Peyer's patch (tissue), 4 donors: ENCODE data around the gene SLC35E1.

Source experiments
- POLR2A ChIP-seq, 2 donors: fragments of 450-650 bp; IDR thresholded peaks; one replicate each; pipeline ENCODE4 v1.5.1; 2017; ENCODE audit warnings: antibody characterized with exemption in 2 of 2, mild to moderate bottlenecking in 2 of 2, moderate library complexity in 2 of 2
- TF ChIP-seq, protein P1 (sequence below), 6 experiments: fragments of 450-650 bp in 4 of 6; fragments of 200-600 bp in 2 of 6; sonication (generic) in 1 of 6; IDR thresholded peaks; one replicate each; pipeline ENCODE4 v1.5.1; 2017 to 2019; ENCODE audit warnings: antibody characterized with exemption in 6 of 6, mild to moderate bottlenecking in 3 of 6, moderate library complexity in 1 of 6

DNA sequence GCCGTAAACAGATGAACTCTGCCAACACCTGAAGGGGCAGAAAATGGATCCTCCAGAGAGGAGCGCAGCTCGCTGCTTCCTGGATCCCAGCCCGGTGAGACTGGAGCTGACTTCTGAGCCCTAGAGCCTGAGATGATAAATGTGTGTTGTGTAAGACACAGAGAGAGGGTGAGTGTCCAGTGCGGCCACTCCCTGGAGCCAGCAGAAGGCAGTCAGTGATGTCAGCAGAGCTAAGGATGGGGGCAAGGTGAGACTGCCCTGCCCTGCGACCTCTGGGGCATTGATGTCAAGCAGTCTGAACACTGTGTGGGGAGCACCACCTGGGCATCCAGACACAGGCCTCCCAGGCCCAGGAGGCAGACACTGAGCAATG lies 9.7 kb upstream of the SLC35E1 start:
- TF ChIP-seq, protein P1, sequence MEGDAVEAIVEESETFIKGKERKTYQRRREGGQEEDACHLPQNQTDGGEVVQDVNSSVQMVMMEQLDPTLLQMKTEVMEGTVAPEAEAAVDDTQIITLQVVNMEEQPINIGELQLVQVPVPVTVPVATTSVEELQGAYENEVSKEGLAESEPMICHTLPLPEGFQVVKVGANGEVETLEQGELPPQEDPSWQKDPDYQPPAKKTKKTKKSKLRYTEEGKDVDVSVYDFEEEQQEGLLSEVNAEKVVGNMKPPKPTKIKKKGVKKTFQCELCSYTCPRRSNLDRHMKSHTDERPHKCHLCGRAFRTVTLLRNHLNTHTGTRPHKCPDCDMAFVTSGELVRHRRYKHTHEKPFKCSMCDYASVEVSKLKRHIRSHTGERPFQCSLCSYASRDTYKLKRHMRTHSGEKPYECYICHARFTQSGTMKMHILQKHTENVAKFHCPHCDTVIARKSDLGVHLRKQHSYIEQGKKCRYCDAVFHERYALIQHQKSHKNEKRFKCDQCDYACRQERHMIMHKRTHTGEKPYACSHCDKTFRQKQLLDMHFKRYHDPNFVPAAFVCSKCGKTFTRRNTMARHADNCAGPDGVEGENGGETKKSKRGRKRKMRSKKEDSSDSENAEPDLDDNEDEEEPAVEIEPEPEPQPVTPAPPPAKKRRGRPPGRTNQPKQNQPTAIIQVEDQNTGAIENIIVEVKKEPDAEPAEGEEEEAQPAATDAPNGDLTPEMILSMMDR (IDR thresholded peaks at IDR 0.05), result no peak
- TF ChIP-seq POLR2A (IDR thresholded peaks at IDR 0.05), result no peak
